H1 (cell line): ENCODE measurements around the gene ADAM12. TPM values are rescaled to one million over a fixed set of nuclear protein-coding genes. Genes with fewer than 3 reads are reported as not detected.

Experiments
- SP2 ChIP-seq: IDR thresholded peaks from 2 replicates; pipeline ENCODE4 v1.6.1; 2012; ENCODE audit warnings: mild to moderate bottlenecking, low read length, inconsistent platforms
- polyA plus RNA-seq, 7 experiments: library from polyadenylated mRNA; depleted of rRNA in 3 of 7; stranded (reverse) in 5 of 7; unstranded in 2 of 7; fragments of >200 nt in 5 of 7; fragments of 200-250 nt in 2 of 7; gene quantifications; 1 replicate in 5 of 7; 2 replicates in 1 of 7; 4 replicates in 1 of 7; pipeline versions ENCODE4 v1.2.1 to v1.2.3, GENCODE V29; 2011 to 2013; ENCODE audit warnings: missing spikeins in 2 of 7, mixed read lengths in 2 of 7
- total RNA-seq: library from RNA; stranded (reverse); fragmentation: NEBNext Ultra II Directional; extraction: Animal tissue kit (Norgen Biotek cat#: 25700); gene quantifications from 2 replicates; pipeline ENCODE4 v1.2.1, GENCODE V29; 2021
- TF ChIP-seq, protein P1 (sequence below): IDR thresholded peaks from 2 replicates; pipeline ENCODE4 v1.6.1; 2012; ENCODE audit warnings: inconsistent platforms

Gene ADAM12
- total and polyA plus RNA-seq, 2 of the 8 experiments (the other 6 are each of a cell fraction or from before 2014, with no cell fraction given): 0.07 to 0.17 TPM

DNA sequence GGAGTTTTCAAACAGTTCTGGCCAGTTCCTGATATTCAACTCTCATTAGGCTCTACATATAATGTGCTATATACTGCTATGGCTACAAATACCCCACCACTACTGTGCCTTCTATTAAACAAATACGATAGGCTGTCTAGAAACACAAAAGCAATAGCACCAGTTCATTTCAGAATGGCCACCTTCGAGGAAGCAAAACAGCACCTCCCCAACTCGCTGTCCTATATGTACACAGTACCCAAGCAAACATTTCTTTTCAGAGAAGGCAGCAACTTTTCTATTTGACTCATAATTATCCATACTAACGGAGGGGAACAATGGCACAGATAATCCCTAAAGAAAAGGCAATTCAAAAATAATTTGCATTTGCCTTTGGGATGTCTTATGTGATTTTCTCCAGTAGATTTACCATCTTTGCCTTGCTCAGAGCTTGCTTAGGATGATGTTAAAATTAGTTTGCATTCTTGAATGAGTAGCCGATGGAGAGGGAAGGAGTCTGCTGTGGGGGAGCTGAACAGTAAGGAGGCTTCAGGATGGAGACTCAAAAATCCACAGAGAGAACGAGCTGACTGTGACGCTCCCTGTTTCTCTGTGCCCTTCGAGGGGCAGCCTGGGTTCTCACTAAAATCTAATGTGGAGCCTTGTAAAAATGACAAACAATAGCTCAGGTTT lies 273.3 kb downstream of the ADAM12 start (continued):
- TF ChIP-seq, protein P1, sequence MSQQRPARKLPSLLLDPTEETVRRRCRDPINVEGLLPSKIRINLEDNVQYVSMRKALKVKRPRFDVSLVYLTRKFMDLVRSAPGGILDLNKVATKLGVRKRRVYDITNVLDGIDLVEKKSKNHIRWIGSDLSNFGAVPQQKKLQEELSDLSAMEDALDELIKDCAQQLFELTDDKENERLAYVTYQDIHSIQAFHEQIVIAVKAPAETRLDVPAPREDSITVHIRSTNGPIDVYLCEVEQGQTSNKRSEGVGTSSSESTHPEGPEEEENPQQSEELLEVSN: no peak
- no peak for TF ChIP-seq SP2
